Superior temporal gyrus (tissue), 1 donor: ENCODE measurements around the gene FKBP10.
A peak's percentile ranks its signal among the peaks of the same experiment; 100 is the strongest.

Experiments
- DNase-seq: peaks from one replicate; pipeline ENCODE4 v3.0.0-alpha.2; 2016; ENCODE audit errors: extremely low spot score

FKBP10 gene

GRCh38 chr17:41812381-41813151, at the start of gene FKBP10:
TSS of gene FKBP10 (plus strand) at chr17:41813004. CDS start at chr17:41813035, 31 bp downstream.
- DNase-seq: peak; percentile 35

GRCh38 chr17:41763327-41763726, 49.5 kb upstream of the FKBP10 start:
- DNase-seq: no peak

- no peak for DNase-seq
Measured at GRCh38 chr17:41766135-41766534, 46.7 kb upstream of the FKBP10 start.

GRCh38 chr17:41767324-41768042, 45.3 kb upstream of the FKBP10 start:
- DNase-seq: no peak

GRCh38 chr17:41768682-41769288, 44.0 kb upstream of the FKBP10 start:
- no peak for DNase-seq

- DNase-seq: no peak
Measured at GRCh38 chr17:41769346-41769862, 43.4 kb upstream of the FKBP10 start.

- DNase-seq: no peak
Measured at GRCh38 chr17:41769985-41770384, 42.8 kb upstream of the FKBP10 start.

- no peak for DNase-seq
Measured at GRCh38 chr17:41771389-41772206, 41.2 kb upstream of the FKBP10 start.

- DNase-seq: no peak
Measured at GRCh38 chr17:41772218-41772585, 40.6 kb upstream of the FKBP10 start.

GRCh38 chr17:41772586-41773189, 40.1 kb upstream of the FKBP10 start:
- DNase-seq: no peak

- no peak for DNase-seq
Measured at GRCh38 chr17:41773190-41773588, 39.6 kb upstream of the FKBP10 start.

GRCh38 chr17:41773731-41774193, 39.0 kb upstream of the FKBP10 start:
- DNase-seq: peak; percentile 22

GRCh38 chr17:41775394-41776226, 37.2 kb upstream of the FKBP10 start:
- DNase-seq: peak; percentile 85

- peak; percentile 39 for DNase-seq
Measured at GRCh38 chr17:41776262-41776900, 36.4 kb upstream of the FKBP10 start.

- no peak for DNase-seq
Measured at GRCh38 chr17:41777157-41777573, 35.6 kb upstream of the FKBP10 start.

GRCh38 chr17:41777574-41778188, 35.1 kb upstream of the FKBP10 start:
- peak; percentile 38 for DNase-seq

- DNase-seq: no peak
Measured at GRCh38 chr17:41779954-41780353, 32.9 kb upstream of the FKBP10 start.

GRCh38 chr17:41781404-41782110, 31.2 kb upstream of the FKBP10 start:
- no peak for DNase-seq

GRCh38 chr17:41782142-41782541, 30.7 kb upstream of the FKBP10 start:
- DNase-seq: no peak
